ENCODE measurements around the gene SNCAIP.

Gene SNCAIP

GRCh38 chr5:122429545-122430318 is 117.7 kb downstream of the SNCAIP start:
- no peak for DNase-seq (ENCODE audit: low read depth)

GRCh38 chr5:122430319-122430586 is 118.2 kb downstream of the SNCAIP start:
- DNase-seq (ENCODE audit: low read depth) = no peak

GRCh38 chr5:122431298-122431697 is 119.3 kb downstream of the SNCAIP start:
- no peak for DNase-seq (ENCODE audit: low read depth)

GRCh38 chr5:122434205-122434970 is 122.4 kb downstream of the SNCAIP start:
- DNase-seq (ENCODE audit: low read depth) = no peak

GRCh38 chr5:122435234-122435633 is 123.2 kb downstream of the SNCAIP start:
- no peak for DNase-seq (ENCODE audit: low read depth)

- DNase-seq (ENCODE audit: low read depth) = no peak
Measured at GRCh38 chr5:122435761-122436160, 123.7 kb downstream of the SNCAIP start.

- DNase-seq (ENCODE audit: low read depth) = no peak
Measured at GRCh38 chr5:122436615-122437014, 124.6 kb downstream of the SNCAIP start.

GRCh38 chr5:122439645-122440044 is 127.6 kb downstream of the SNCAIP start:
- no peak for DNase-seq (ENCODE audit: low read depth)

- DNase-seq (ENCODE audit: low read depth) = no peak
Measured at GRCh38 chr5:122442938-122443337, 130.9 kb downstream of the SNCAIP start.

GRCh38 chr5:122444411-122444810 is 132.4 kb downstream of the SNCAIP start:
- DNase-seq (ENCODE audit: low read depth) = no peak

GRCh38 chr5:122445070-122445469 is 133.0 kb downstream of the SNCAIP start:
- no peak for DNase-seq (ENCODE audit: low read depth)

GRCh38 chr5:122447072-122447471 is 135.0 kb downstream of the SNCAIP start:
- no peak for DNase-seq (ENCODE audit: low read depth)

GRCh38 chr5:122447879-122448278 is 135.8 kb downstream of the SNCAIP start:
- DNase-seq (ENCODE audit: low read depth) = no peak

GRCh38 chr5:122454541-122454940 is 142.5 kb downstream of the SNCAIP start:
- no peak for DNase-seq (ENCODE audit: low read depth)

- DNase-seq (ENCODE audit: low read depth) = no peak
Measured at GRCh38 chr5:122455939-122456338, 143.9 kb downstream of the SNCAIP start.

- DNase-seq (ENCODE audit: low read depth) = no peak
Measured at GRCh38 chr5:122457178-122457826, 145.3 kb downstream of the SNCAIP start.

- no peak for DNase-seq (ENCODE audit: low read depth)
Measured at GRCh38 chr5:122458278-122458872, 146.3 kb downstream of the SNCAIP start.

GRCh38 chr5:122462486-122462885 is 150.4 kb downstream of the SNCAIP start:
- DNase-seq (ENCODE audit: low read depth) = no peak

GRCh38 chr5:122463221-122463620 is 151.2 kb downstream of the SNCAIP start:
- no peak for DNase-seq (ENCODE audit: low read depth)

- DNase-seq (ENCODE audit: low read depth) = no peak
Measured at GRCh38 chr5:122464191-122464590, 152.2 kb downstream of the SNCAIP start.

- no peak for DNase-seq (ENCODE audit: low read depth)
Measured at GRCh38 chr5:122465031-122465577, 153.1 kb downstream of the SNCAIP start.

- no peak for DNase-seq (ENCODE audit: low read depth)
Measured at GRCh38 chr5:122465994-122466393, 154.0 kb downstream of the SNCAIP start.

Measured in stimulated activated CD8-positive, alpha-beta memory T cell treated with anti-CD3 and anti-CD28 coated beads, Interleukin-15, amount 100 ng/mL, for 1 hour (primary cell).